ELR (cell line): Measurements from ENCODE around the gene PIP5KL1.

Source experiments
- DNase-seq: peaks from one replicate; pipeline ENCODE4 v3.0.0-alpha.2; 2015; ENCODE audit warnings: low read depth

PIP5KL1 gene

GRCh38 chr9:127912882-127913281, 17.7 kb downstream of the PIP5KL1 start:
- no peak for DNase-seq

- DNase-seq, result no peak
Measured at GRCh38 chr9:127912296-127912695, 18.3 kb downstream of the PIP5KL1 start.

GRCh38 chr9:127910613-127911205, 19.9 kb downstream of the PIP5KL1 start:
- peak; percentile 51 for DNase-seq

- DNase-seq, result no peak
Measured at GRCh38 chr9:127909839-127910273, 20.7 kb downstream of the PIP5KL1 start.

- no peak for DNase-seq
Measured at GRCh38 chr9:127908660-127908926, 22.0 kb downstream of the PIP5KL1 start.

GRCh38 chr9:127907867-127908659, 22.5 kb downstream of the PIP5KL1 start:
- DNase-seq, result no peak

- no peak for DNase-seq
Measured at GRCh38 chr9:127905788-127906191, 24.8 kb downstream of the PIP5KL1 start.

GRCh38 chr9:127905004-127905728, 25.4 kb downstream of the PIP5KL1 start:
- DNase-seq, result no peak

GRCh38 chr9:127904561-127905003, 26.0 kb downstream of the PIP5KL1 start:
- DNase-seq, result no peak

GRCh38 chr9:127903557-127904475, 26.8 kb downstream of the PIP5KL1 start:
- DNase-seq, result no peak

- DNase-seq, result peak; percentile 77
Measured at GRCh38 chr9:127899128-127899943, 31.2 kb downstream of the PIP5KL1 start, which contains the start of gene ST6GALNAC6. ST6GALNAC6 (minus strand) TSS chr9:127899603; CDS start chr9:127897981, 1,622 bp downstream.

GRCh38 chr9:127898433-127899127, 32.0 kb downstream of the PIP5KL1 start:
- DNase-seq, result peak; percentile 73

GRCh38 chr9:127897193-127897692, 33.3 kb downstream of the PIP5KL1 start:
- DNase-seq, result peak; percentile 68

GRCh38 chr9:127896395-127897192, 34.0 kb downstream of the PIP5KL1 start:
- no peak for DNase-seq

- DNase-seq, result no peak
Measured at GRCh38 chr9:127895811-127896210, 34.8 kb downstream of the PIP5KL1 start.

GRCh38 chr9:127893392-127893791, 37.2 kb downstream of the PIP5KL1 start:
- no peak for DNase-seq

- no peak for DNase-seq
Measured at GRCh38 chr9:127892831-127893230, 37.7 kb downstream of the PIP5KL1 start.

- peak; percentile 44 for DNase-seq
Measured at GRCh38 chr9:127890053-127890452, 40.5 kb downstream of the PIP5KL1 start.

- peak; percentile 45 for DNase-seq
Measured at GRCh38 chr9:127887792-127888191, 42.8 kb downstream of the PIP5KL1 start.
